Osteocyte (in vitro differentiated cells): Measurements from ENCODE around the gene GPSM3. TPM values are rescaled to one million over a fixed set of nuclear protein-coding genes. Genes with fewer than 3 reads are reported as not detected.
A peak's percentile ranks its signal among the peaks of the same experiment; 100 is the strongest.

Source experiments
- DNase-seq: peaks from one replicate; pipeline ENCODE4 v3.0.0; 2021; ENCODE audit warnings: mixed read lengths; ENCODE audit not compliant: unreplicated experiment; ENCODE audit errors: extremely low spot score
- H3K27ac Mint-ChIP-seq: one replicate; pipeline ENCODE4 v1.8.0; 2021; ENCODE audit warnings: mild to moderate bottlenecking, mixed read lengths; ENCODE audit not compliant: unreplicated experiment
- H3K27me3 Mint-ChIP-seq: one replicate; pipeline ENCODE4 v1.8.0; 2021; ENCODE audit warnings: mixed read lengths; ENCODE audit not compliant: unreplicated experiment
- H3K36me3 Mint-ChIP-seq: one replicate; pipeline ENCODE4 v1.8.0; 2021; ENCODE audit warnings: mixed read lengths; ENCODE audit not compliant: unreplicated experiment
- H3K4me1 Mint-ChIP-seq: one replicate; pipeline ENCODE4 v1.8.0; 2021; ENCODE audit warnings: mixed read lengths; ENCODE audit not compliant: unreplicated experiment
- H3K4me3 Mint-ChIP-seq: one replicate; pipeline ENCODE4 v1.8.0; 2021; ENCODE audit warnings: mild to moderate bottlenecking, moderate library complexity, mixed read lengths; ENCODE audit not compliant: unreplicated experiment
- H3K9me3 Mint-ChIP-seq: one replicate; pipeline ENCODE4 v1.8.0; 2021; ENCODE audit warnings: mixed read lengths; ENCODE audit not compliant: unreplicated experiment
- total RNA-seq: library from RNA; stranded (reverse); gene quantifications from 2 replicates; pipeline ENCODE4 v1.2.1, GENCODE V29; 2021
- TF ChIP-seq, protein P1 (sequence below): fragments of 200-600 bp; sonication (generic); IDR thresholded peaks from 2 replicates; pipeline ENCODE4 v1.5.0; 2021; ENCODE audit warnings: antibody characterized with exemption, mild to moderate bottlenecking, moderate library complexity

GPSM3 gene
- total RNA-seq, 1 donor from 2014 or later = 7.5 TPM

DNA sequence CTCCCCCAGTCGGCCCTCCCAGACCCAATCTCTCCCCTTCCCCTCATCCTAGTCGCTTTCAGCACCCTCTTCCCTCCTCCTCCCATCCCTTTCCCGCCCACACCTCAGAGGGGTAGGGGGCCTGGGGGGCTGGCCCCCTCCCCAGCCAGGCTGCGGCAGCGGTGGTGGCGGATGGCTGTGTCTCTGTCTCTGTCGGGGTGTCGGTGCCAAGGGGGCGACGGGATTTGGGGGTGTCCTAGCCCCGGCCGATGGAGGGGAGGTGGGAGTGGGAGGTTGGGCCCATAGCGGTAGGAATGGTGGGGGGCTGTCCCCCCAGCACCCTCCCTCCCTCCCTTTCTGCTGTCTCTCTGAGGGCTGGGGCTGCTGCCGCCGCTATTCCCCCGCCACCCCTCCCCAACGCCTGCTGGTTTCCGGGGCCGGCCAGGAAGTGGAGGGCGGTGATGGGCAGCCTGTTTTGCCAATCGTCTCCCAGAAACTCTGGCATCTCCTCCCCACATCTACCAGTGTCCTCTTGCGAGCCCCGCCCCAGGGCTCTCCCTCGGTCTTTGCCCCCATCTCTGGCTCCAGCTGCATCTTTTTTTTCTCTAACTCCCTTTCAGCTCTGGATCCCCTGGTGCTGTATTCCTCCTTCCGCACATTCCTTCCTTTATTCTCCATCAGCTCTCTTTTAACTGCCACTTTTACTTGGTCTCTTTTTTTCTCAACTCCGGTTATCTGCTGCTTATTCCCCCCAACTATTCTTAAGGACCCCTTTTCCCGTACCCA is 16.6 kb downstream of the GPSM3 start, which contains the start of gene AGPAT1:
Gene AGPAT1 (minus strand): TSS at position 374 of the 765 bp plus-strand sequence. CDS start 4,588 bp downstream, outside the sequence.
- Mint-ChIP-seq H3K9me3 (no peaks in the 10 kb centered on the region), H3K36me3 (peaks cover 15% of the 10 kb centered on the region), H3K4me3 (peak within 1 kb of the TSS; percentile 90), H3K27ac (peak within 1 kb of the TSS; percentile 100), H3K4me1 (peaks cover 52% of the 10 kb centered on the region), H3K27me3 (no peaks in the 10 kb centered on the region)
- DNase-seq = peak; percentile 98
- TF ChIP-seq, protein P1, sequence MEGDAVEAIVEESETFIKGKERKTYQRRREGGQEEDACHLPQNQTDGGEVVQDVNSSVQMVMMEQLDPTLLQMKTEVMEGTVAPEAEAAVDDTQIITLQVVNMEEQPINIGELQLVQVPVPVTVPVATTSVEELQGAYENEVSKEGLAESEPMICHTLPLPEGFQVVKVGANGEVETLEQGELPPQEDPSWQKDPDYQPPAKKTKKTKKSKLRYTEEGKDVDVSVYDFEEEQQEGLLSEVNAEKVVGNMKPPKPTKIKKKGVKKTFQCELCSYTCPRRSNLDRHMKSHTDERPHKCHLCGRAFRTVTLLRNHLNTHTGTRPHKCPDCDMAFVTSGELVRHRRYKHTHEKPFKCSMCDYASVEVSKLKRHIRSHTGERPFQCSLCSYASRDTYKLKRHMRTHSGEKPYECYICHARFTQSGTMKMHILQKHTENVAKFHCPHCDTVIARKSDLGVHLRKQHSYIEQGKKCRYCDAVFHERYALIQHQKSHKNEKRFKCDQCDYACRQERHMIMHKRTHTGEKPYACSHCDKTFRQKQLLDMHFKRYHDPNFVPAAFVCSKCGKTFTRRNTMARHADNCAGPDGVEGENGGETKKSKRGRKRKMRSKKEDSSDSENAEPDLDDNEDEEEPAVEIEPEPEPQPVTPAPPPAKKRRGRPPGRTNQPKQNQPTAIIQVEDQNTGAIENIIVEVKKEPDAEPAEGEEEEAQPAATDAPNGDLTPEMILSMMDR = no peak

DNA sequence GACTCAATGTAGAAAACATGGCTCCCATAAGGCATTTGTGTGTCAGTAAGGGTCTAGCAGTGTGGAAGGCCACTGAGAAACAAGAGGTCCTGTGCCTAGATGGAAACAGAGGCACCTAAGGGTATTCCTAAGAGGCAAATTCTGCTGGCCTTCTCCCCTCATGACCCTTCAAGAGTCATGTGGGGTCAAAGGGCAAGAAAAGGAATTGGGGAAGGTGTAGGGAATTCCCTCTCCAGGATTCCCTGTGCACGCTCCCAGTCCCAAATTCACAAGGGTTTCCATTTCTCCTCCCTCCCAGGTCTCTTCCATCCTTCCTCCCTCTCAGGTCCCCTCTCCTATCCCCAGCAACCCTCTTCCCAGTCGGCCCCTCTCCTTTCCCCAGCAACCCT is 17.1 kb downstream of the GPSM3 start:
- H3K27me3 Mint-ChIP-seq = no peaks in the 10 kb centered on the region
- H3K27ac Mint-ChIP-seq = peak overlapping the region; percentile 80
- peaks cover 16% of the 10 kb centered on the region for H3K36me3 Mint-ChIP-seq
- no peaks in the 10 kb centered on the region for H3K9me3 Mint-ChIP-seq
- peaks cover 52% of the 10 kb centered on the region for H3K4me1 Mint-ChIP-seq
- no peak for DNase-seq
- H3K4me3 Mint-ChIP-seq = peak overlapping the region; percentile 90
- TF ChIP-seq, protein P1 = no peak

DNA sequence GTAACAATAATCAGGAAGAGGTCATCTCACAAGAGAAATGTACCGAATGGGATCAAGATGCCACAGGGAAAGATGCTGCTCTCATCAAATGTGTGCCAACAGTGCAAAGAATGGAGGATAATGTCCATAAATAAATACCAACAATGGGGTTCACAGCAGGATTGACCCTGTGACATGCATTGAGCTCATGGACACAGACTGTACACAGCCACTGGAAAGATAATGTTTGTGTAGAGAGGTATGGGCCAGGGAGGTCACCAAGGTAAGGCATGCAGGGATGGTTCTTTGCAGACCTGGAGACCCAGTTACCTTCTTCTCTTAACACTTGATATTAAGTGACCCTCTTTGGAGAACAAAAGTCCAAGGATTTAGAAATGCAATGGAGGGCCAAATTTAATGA is 18.0 kb downstream of the GPSM3 start:
- no peak for DNase-seq
- Mint-ChIP-seq H3K27me3 (no peaks in the 10 kb centered on the region), H3K4me3 (peak overlapping the region; percentile 90), H3K4me1 (peaks cover 43% of the 10 kb centered on the region), H3K36me3 (peaks cover 22% of the 10 kb centered on the region), H3K9me3 (no peaks in the 10 kb centered on the region), H3K27ac (no peak overlapping the region)
- TF ChIP-seq, protein P1 = no peak

DNA sequence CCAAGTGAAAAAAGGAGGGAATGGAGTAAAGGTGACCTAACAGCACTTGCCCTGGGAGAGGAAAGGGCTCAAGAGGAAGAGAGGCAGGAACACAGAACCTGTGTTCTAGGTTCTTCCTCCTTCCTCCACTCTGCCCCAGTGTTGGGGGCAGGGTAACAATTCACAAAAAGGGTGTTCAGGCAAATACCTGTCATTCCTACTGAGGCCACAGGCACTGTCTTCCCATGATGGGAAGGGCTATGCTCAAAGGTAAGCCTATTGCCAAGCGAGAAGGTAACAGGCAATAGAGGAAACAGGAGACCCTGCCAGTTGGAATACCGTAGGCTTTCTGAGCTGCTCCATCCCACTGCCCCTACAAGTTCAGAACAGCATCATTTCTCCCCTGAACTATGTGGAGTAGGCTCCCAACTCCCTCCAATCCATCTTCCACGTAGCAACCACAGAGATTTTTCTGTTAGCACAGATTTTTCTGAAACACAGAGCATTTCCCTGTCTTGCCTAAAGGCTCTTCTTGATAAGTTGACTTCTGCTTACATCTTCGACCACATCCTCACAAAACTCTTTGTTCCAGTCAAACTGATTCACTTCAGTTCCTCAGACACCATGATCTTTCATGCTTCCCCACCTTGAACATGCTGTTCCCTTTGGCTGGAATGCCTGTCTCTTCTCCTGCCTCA is 19.3 kb downstream of the GPSM3 start:
- DNase-seq = no peak
- H3K4me3 Mint-ChIP-seq = no peak overlapping the region
- no peaks in the 10 kb centered on the region for H3K9me3 Mint-ChIP-seq
- H3K36me3 Mint-ChIP-seq = peaks cover 25% of the 10 kb centered on the region
- peaks cover 35% of the 10 kb centered on the region for H3K4me1 Mint-ChIP-seq
- TF ChIP-seq, protein P1 = no peak
- no peaks in the 10 kb centered on the region for H3K27me3 Mint-ChIP-seq
- H3K27ac Mint-ChIP-seq = peak overlapping the region; percentile 0

DNA sequence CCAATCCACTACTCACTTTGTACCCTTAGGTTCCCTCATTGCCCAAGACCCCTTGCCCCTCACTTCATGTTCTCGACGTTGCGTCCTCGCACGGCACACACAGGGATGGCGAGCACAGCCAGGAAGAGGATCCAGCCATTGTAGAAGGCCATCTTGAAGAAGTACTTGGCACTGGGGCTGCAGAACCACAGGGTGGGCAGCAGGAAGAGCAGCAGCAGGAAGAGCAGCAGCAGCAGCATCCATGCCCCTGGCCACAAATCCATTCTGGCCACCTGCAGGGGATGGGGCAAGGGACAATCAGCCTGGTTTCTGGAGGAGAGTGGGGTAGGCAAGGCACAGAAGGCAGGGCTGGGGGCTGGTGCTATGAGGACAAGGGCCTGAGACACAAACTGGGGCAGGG is 21.2 kb downstream of the GPSM3 start:
- Mint-ChIP-seq H3K4me1 (peaks cover 26% of the 10 kb centered on the region), H3K36me3 (peaks cover 36% of the 10 kb centered on the region), H3K27ac (no peak overlapping the region), H3K9me3 (no peaks in the 10 kb centered on the region), H3K4me3 (no peak overlapping the region), H3K27me3 (no peaks in the 10 kb centered on the region)
- TF ChIP-seq, protein P1 = no peak
- no peak for DNase-seq
